Measurements from ENCODE around the gene PSME3.

DNA sequence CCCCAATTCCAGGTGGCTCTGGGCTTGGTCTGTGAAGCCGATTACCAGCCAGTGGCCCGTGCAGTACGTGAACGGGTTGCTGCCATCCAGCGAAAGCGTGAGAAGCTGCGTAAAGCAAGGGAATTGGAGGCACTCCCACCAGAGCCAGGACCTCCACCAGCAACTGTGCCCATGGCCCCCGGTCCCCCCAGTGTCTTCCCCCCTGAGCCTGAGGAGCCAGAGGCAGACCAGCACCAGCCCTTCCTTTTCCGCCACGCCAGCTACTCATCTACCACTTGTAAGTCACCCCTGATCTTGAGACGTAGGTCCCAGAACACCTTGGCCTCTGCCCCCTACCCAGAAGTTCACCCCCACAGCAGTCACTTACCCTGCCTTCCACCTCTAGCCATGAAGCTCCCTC lies 45.9 kb upstream of the PSME3 start:
- TF ChIP-seq, protein P1, sequence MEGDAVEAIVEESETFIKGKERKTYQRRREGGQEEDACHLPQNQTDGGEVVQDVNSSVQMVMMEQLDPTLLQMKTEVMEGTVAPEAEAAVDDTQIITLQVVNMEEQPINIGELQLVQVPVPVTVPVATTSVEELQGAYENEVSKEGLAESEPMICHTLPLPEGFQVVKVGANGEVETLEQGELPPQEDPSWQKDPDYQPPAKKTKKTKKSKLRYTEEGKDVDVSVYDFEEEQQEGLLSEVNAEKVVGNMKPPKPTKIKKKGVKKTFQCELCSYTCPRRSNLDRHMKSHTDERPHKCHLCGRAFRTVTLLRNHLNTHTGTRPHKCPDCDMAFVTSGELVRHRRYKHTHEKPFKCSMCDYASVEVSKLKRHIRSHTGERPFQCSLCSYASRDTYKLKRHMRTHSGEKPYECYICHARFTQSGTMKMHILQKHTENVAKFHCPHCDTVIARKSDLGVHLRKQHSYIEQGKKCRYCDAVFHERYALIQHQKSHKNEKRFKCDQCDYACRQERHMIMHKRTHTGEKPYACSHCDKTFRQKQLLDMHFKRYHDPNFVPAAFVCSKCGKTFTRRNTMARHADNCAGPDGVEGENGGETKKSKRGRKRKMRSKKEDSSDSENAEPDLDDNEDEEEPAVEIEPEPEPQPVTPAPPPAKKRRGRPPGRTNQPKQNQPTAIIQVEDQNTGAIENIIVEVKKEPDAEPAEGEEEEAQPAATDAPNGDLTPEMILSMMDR (conservative IDR thresholded peaks at IDR 0.05; ENCODE audit: low read depth, low read length): no peak
- no peak for TF ChIP-seq EZH2 (IDR thresholded peaks at IDR 0.05; ENCODE audit: low read length, unreplicated experiment)
- TF ChIP-seq EZH2phosphoT487 (IDR thresholded peaks at IDR 0.05; ENCODE audit: borderline replicate concordance, low read length): no peak
